ENCODE results near the gene TMC7. TPM values are rescaled to one million over a fixed set of nuclear protein-coding genes. Genes with fewer than 3 reads are reported as not detected.
A peak's percentile ranks its signal among the peaks of the same experiment; 100 is the strongest.

Gene TMC7
- total RNA-seq, 1 experiment from 2014 or later, result not detected

GRCh38 chr16:19066988-19067348, 83.2 kb downstream of the TMC7 start:
- H4K20me1 ChIP-seq (ENCODE audit: insufficient read depth, low read depth, low read length), result no peaks in the 10 kb centered on the region
- H3K36me3 ChIP-seq (ENCODE audit: insufficient read depth, low read length), result no peaks in the 10 kb centered on the region
- H3K9ac ChIP-seq (ENCODE audit: low read length), result no peak overlapping the region
- no peaks in the 10 kb centered on the region for H3K9me2 ChIP-seq (replicated peaks; ENCODE audit: insufficient read depth, low read length)
- H3K9me3 ChIP-seq (ENCODE audit: low read length), result no peaks in the 10 kb centered on the region
- H3K4me3 ChIP-seq (ENCODE audit: low read length), result no peak overlapping the region
- peak; percentile 39 for DNase-seq
- H3K27ac ChIP-seq (ENCODE audit: low read length), result no peak overlapping the region
- H3K27me3 ChIP-seq (ENCODE audit: low read length), result no peaks in the 10 kb centered on the region
- H3K79me2 ChIP-seq (ENCODE audit: low read length), result no peaks in the 10 kb centered on the region
- H3K4me1 ChIP-seq (ENCODE audit: low read length), result peaks cover 11% of the 10 kb centered on the region
- H2AFZ ChIP-seq (ENCODE audit: low read length), result peak overlapping the region; percentile 69; the same call in 1 of the 2 replicates
- peak overlapping the region; percentile 29 for H3K4me2 ChIP-seq (ENCODE audit: low read depth, low read length, poor library complexity, severe bottlenecking)

DNA sequence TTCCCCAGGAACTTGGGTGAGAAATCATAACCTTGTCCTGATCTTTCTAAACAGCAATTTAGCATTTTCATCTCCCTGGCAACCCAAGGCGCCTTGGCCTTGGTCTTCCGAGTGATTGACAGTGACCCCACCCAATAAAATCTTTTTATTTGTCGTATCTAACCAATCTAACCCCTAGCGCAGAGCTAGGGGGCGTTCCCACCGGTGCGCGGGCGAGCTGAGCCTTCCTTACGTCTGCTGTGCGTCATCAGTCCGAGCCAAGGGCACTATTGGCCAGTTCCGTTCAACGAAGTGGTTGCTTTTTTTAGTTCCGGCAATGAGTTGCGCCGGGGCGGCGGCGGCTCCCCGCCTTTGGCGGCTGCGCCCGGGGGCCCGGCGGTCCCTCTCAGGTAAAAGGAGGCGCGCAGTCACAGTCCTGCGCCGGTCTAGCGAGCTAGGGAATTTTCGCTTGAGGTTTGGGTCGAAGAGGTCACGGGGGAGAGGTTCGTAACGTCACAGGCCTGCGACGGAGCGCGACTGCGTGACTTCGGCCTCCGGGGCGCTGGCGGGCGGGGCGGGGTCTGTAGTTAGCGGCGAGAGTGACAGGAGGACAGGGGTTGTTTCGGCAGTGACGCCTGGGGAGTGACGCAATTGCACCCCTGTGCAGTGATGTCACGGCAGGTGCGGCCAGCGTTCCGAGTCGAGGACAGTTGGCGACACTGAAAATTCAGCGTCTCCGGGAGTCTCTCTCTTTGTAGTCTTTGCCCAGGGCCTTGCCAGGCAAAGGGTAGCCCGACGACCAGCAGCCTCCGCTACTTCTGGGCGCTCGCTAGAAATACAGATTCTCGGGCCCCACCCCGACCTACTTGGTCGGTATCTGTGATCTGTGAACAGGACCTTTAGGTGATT, 83.9 kb downstream of the TMC7 start, which contains the start of gene COQ7:
TSS of gene COQ7 (plus strand) at position 266 of the 888 bp plus-strand sequence. CDS start at position 317, 51 bp downstream.
- Histone ChIP-seq H3K9me3 (ENCODE audit: low read length) (no peaks in the 10 kb centered on the region), H3K4me1 (ENCODE audit: low read length) (peaks cover 11% of the 10 kb centered on the region), H3K9ac (ENCODE audit: low read length) (peak within 1 kb of the TSS; percentile 90), H3K9me2 (replicated peaks; ENCODE audit: insufficient read depth, low read length) (no peaks in the 10 kb centered on the region), H4K20me1 (ENCODE audit: insufficient read depth, low read depth, low read length) (no peaks in the 10 kb centered on the region), H3K27me3 (ENCODE audit: low read length) (no peaks in the 10 kb centered on the region), H2AFZ (ENCODE audit: low read length) (peak within 1 kb of the TSS; percentile 85), H3K27ac (ENCODE audit: low read length) (peak within 1 kb of the TSS; percentile 91), H3K4me2 (ENCODE audit: low read depth, low read length, poor library complexity, severe bottlenecking) (peak within 1 kb of the TSS; percentile 79), H3K36me3 (ENCODE audit: insufficient read depth, low read length) (no peaks in the 10 kb centered on the region), H3K79me2 (ENCODE audit: low read length) (no peaks in the 10 kb centered on the region), H3K4me3 (ENCODE audit: low read length) (peak within 1 kb of the TSS; percentile 79)
- DNase-seq, result peak; percentile 100

GRCh38 chr16:19068237-19068815, 84.6 kb downstream of the TMC7 start:
- H3K4me2 ChIP-seq (ENCODE audit: low read depth, low read length, poor library complexity, severe bottlenecking), result peak overlapping the region; percentile 79
- H3K36me3 ChIP-seq (ENCODE audit: insufficient read depth, low read length), result no peaks in the 10 kb centered on the region
- peak overlapping the region; percentile 91 for H3K27ac ChIP-seq (ENCODE audit: low read length)
- DNase-seq, result no peak
- no peaks in the 10 kb centered on the region for H3K27me3 ChIP-seq (ENCODE audit: low read length)
- H3K9me3 ChIP-seq (ENCODE audit: low read length), result no peaks in the 10 kb centered on the region
- peak overlapping the region; percentile 79 for H3K4me3 ChIP-seq (ENCODE audit: low read length)
- peak overlapping the region; percentile 90 for H3K9ac ChIP-seq (ENCODE audit: low read length)
- H2AFZ ChIP-seq (ENCODE audit: low read length), result peak overlapping the region; percentile 85
- no peaks in the 10 kb centered on the region for H3K9me2 ChIP-seq (replicated peaks; ENCODE audit: insufficient read depth, low read length)
- no peaks in the 10 kb centered on the region for H4K20me1 ChIP-seq (ENCODE audit: insufficient read depth, low read depth, low read length)
- H3K79me2 ChIP-seq (ENCODE audit: low read length), result no peaks in the 10 kb centered on the region
- H3K4me1 ChIP-seq (ENCODE audit: low read length), result peaks cover 11% of the 10 kb centered on the region

- Histone ChIP-seq H3K27me3 (ENCODE audit: low read length) (no peaks in the 10 kb centered on the region), H3K4me3 (ENCODE audit: low read length) (no peak overlapping the region), H3K4me2 (ENCODE audit: low read depth, low read length, poor library complexity, severe bottlenecking) (no peak overlapping the region), H3K79me2 (ENCODE audit: low read length) (no peaks in the 10 kb centered on the region), H3K4me1 (ENCODE audit: low read length) (peaks cover 11% of the 10 kb centered on the region), H3K9me3 (ENCODE audit: low read length) (no peaks in the 10 kb centered on the region), H2AFZ (ENCODE audit: low read length) (no peak overlapping the region), H3K27ac (ENCODE audit: low read length) (no peak overlapping the region), H3K9me2 (replicated peaks; ENCODE audit: insufficient read depth, low read length) (no peaks in the 10 kb centered on the region), H4K20me1 (ENCODE audit: insufficient read depth, low read depth, low read length) (no peaks in the 10 kb centered on the region), H3K36me3 (ENCODE audit: insufficient read depth, low read length) (no peaks in the 10 kb centered on the region), H3K9ac (ENCODE audit: low read length) (no peak overlapping the region)
- peak; percentile 89 for DNase-seq
Observed at GRCh38 chr16:19071811-19072777, 88.4 kb downstream of the TMC7 start.

DNA sequence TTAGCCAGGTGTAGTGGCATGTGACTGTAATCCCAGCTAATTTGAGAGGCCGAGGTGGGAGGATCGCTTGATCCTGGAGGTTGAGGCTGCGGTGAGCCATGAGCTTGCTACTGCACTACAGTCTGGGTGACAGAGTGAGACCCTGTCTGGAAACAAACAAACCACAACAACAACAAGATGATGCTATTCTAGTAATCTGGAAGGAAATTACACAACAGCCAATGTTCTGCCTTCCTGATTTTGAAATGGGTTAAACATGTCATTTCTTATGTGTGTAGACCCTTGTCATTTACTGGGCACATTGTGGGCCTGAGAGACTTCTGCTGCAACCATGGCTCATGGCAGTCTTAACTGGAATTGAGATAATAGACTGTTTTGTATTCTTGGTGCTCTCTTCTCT, 89.6 kb downstream of the TMC7 start:
- Histone ChIP-seq H3K4me1 (ENCODE audit: low read length) (peaks cover 7% of the 10 kb centered on the region; the same call in 1 of the 2 replicates), H3K4me2 (ENCODE audit: low read depth, low read length, poor library complexity, severe bottlenecking) (no peak overlapping the region), H3K79me2 (ENCODE audit: low read length) (no peaks in the 10 kb centered on the region), H2AFZ (ENCODE audit: low read length) (no peak overlapping the region), H3K9ac (ENCODE audit: low read length) (no peak overlapping the region), H3K27ac (ENCODE audit: low read length) (no peak overlapping the region), H3K9me2 (replicated peaks; ENCODE audit: insufficient read depth, low read length) (no peaks in the 10 kb centered on the region), H3K4me3 (ENCODE audit: low read length) (no peak overlapping the region), H3K9me3 (ENCODE audit: low read length) (no peaks in the 10 kb centered on the region), H3K27me3 (ENCODE audit: low read length) (no peaks in the 10 kb centered on the region), H4K20me1 (ENCODE audit: insufficient read depth, low read depth, low read length) (no peaks in the 10 kb centered on the region), H3K36me3 (ENCODE audit: insufficient read depth, low read length) (no peaks in the 10 kb centered on the region)
- DNase-seq, result no peak

DNA sequence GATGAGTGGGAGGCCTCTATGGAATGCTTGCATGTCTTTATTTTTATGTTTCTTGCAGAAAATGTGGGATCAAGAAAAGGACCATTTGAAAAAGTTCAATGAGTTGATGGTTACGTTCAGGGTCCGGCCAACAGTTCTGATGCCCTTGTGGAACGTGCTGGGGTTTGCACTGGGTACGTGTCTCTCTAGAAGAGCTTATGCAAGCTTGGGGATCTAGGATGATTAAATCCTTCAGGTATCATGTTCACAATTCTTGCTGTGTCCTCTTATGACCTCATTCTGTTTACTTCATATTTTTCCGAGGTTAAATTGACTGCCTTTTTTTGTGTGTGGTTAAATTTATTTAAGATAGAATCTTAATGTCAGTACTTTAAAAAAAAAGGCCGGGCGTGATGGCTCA, 90.1 kb downstream of the TMC7 start:
- H3K36me3 ChIP-seq (ENCODE audit: insufficient read depth, low read length), result no peaks in the 10 kb centered on the region
- H3K9me2 ChIP-seq (replicated peaks; ENCODE audit: insufficient read depth, low read length), result no peaks in the 10 kb centered on the region
- no peaks in the 10 kb centered on the region for H3K27me3 ChIP-seq (ENCODE audit: low read length)
- H4K20me1 ChIP-seq (ENCODE audit: insufficient read depth, low read depth, low read length), result no peaks in the 10 kb centered on the region
- H3K79me2 ChIP-seq (ENCODE audit: low read length), result no peaks in the 10 kb centered on the region
- no peaks in the 10 kb centered on the region for H3K9me3 ChIP-seq (ENCODE audit: low read length)
- H3K9ac ChIP-seq (ENCODE audit: low read length), result no peak overlapping the region
- peak; percentile 2 for DNase-seq
- no peak overlapping the region for H3K4me3 ChIP-seq (ENCODE audit: low read length)
- no peak overlapping the region for H2AFZ ChIP-seq (ENCODE audit: low read length)
- no peak overlapping the region for H3K27ac ChIP-seq (ENCODE audit: low read length)
- no peak overlapping the region for H3K4me2 ChIP-seq (ENCODE audit: low read depth, low read length, poor library complexity, severe bottlenecking)
- peaks cover 2% of the 10 kb centered on the region; the same call in 1 of the 2 replicates for H3K4me1 ChIP-seq (ENCODE audit: low read length)

DNA sequence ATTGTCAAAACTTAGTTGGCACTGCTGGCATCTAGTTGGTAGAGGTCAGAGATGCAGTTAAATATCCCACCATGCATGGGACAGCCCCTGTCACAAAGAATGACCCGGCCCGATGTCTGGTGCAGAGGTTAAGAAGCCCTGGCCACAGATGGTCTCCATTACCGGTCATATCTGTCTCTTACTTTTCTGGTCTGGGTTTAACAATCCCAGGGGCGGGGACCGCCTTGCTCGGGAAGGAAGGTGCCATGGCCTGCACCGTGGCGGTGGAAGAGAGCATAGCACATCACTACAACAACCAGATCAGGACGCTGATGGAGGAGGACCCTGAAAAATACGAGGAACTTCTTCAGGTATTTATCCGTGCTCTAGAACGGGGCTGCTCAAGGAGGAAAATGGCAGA, 91.8 kb downstream of the TMC7 start:
- DNase-seq, result no peak
- Histone ChIP-seq H3K9me2 (replicated peaks; ENCODE audit: insufficient read depth, low read length) (no peaks in the 10 kb centered on the region), H3K27ac (ENCODE audit: low read length) (no peak overlapping the region), H3K4me3 (ENCODE audit: low read length) (no peak overlapping the region), H3K4me1 (ENCODE audit: low read length) (no peaks in the 10 kb centered on the region), H3K27me3 (ENCODE audit: low read length) (no peaks in the 10 kb centered on the region), H4K20me1 (ENCODE audit: insufficient read depth, low read depth, low read length) (no peaks in the 10 kb centered on the region), H2AFZ (ENCODE audit: low read length) (no peak overlapping the region), H3K9me3 (ENCODE audit: low read length) (no peaks in the 10 kb centered on the region), H3K79me2 (ENCODE audit: low read length) (no peaks in the 10 kb centered on the region), H3K36me3 (ENCODE audit: insufficient read depth, low read length) (no peaks in the 10 kb centered on the region), H3K9ac (ENCODE audit: low read length) (no peak overlapping the region), H3K4me2 (ENCODE audit: low read depth, low read length, poor library complexity, severe bottlenecking) (no peak overlapping the region)
